ENCODE measurements around the gene HS6ST2. TPM values are rescaled to one million over a fixed set of nuclear protein-coding genes. Genes with fewer than 3 reads are reported as not detected.

The HS6ST2 gene
- total and polyA plus RNA-seq, 3 donors from 2014 or later = 3.7 to 13.3 (median 7.6) TPM

GRCh38 chrX:132730726-132731125 is 227.7 kb downstream of the HS6ST2 start:
- DNase-seq = no peak
- WGBS, 2 donors = 80% methylated on average over 1 of the region's 1 CpG; no CpG with 5 or more reads in 1 of the 2 donors
- Histone ChIP-seq H3K27ac (no peak overlapping the region), H3K4me3 (no peak overlapping the region), H3K36me3 (ENCODE audit: low read depth, missing control alignments) (no peaks in the 10 kb centered on the region), H3K9me3 (no peaks in the 10 kb centered on the region), H3K4me1 (no peaks in the 10 kb centered on the region), H3K27me3 (no peaks in the 10 kb centered on the region)
- intact Hi-C loops (cut with DNase I; ENCODE audit: low total_unique reads) = no loop called here
- TF ChIP-seq CTCF (IDR thresholded peaks at IDR 0.05) = no peak
- no peak for TF ChIP-seq POLR2A (IDR thresholded peaks at IDR 0.05)

GRCh38 chrX:132730266-132730665 is 228.2 kb downstream of the HS6ST2 start:
- Histone ChIP-seq H3K27me3 (no peaks in the 10 kb centered on the region), H3K27ac (no peak overlapping the region), H3K9me3 (no peaks in the 10 kb centered on the region), H3K36me3 (ENCODE audit: low read depth, missing control alignments) (no peaks in the 10 kb centered on the region), H3K4me1 (no peaks in the 10 kb centered on the region), H3K4me3 (no peak overlapping the region)
- intact Hi-C loops (cut with DNase I; ENCODE audit: low total_unique reads) = no loop called here
- WGBS, 2 donors = 71 to 83% methylated on average over 4 to 8 of the region's 10 CpGs
- no peak for DNase-seq
- TF ChIP-seq POLR2A (IDR thresholded peaks at IDR 0.05) (no peak), CTCF (IDR thresholded peaks at IDR 0.05) (no peak)

- Histone ChIP-seq H3K36me3 (ENCODE audit: low read depth, missing control alignments) (no peaks in the 10 kb centered on the region), H3K4me1 (no peaks in the 10 kb centered on the region), H3K4me3 (no peak overlapping the region), H3K27me3 (no peaks in the 10 kb centered on the region), H3K9me3 (no peaks in the 10 kb centered on the region), H3K27ac (no peak overlapping the region)
- intact Hi-C loops (cut with DNase I; ENCODE audit: low total_unique reads) = no loop called here
- 49 to 51% methylated on average over 6 of the region's 6 CpGs for WGBS, 2 donors
- peak; percentile 15 for DNase-seq
- TF ChIP-seq POLR2A (IDR thresholded peaks at IDR 0.05) (no peak), CTCF (IDR thresholded peaks at IDR 0.05) (no peak)
Measured at GRCh38 chrX:132728296-132728695, 230.1 kb downstream of the HS6ST2 start.

GRCh38 chrX:132718431-132718958 is 239.9 kb downstream of the HS6ST2 start:
- TF ChIP-seq CTCF (IDR thresholded peaks at IDR 0.05) (no peak), POLR2A (IDR thresholded peaks at IDR 0.05) (no peak)
- intact Hi-C loops (cut with DNase I; ENCODE audit: low total_unique reads) = no loop called here
- WGBS, 2 donors = 0 to 75% methylated on average over 1 of the region's 1 CpG
- no peak overlapping the region for H3K27ac ChIP-seq
- H3K9me3 ChIP-seq = no peaks in the 10 kb centered on the region
- DNase-seq = no peak
- H3K4me3 ChIP-seq = no peak overlapping the region
- no peaks in the 10 kb centered on the region for H3K4me1 ChIP-seq
- no peaks in the 10 kb centered on the region for H3K27me3 ChIP-seq
- H3K36me3 ChIP-seq (ENCODE audit: low read depth, missing control alignments) = no peaks in the 10 kb centered on the region

GRCh38 chrX:132716006-132716405 is 242.4 kb downstream of the HS6ST2 start:
- intact Hi-C loops (cut with DNase I; ENCODE audit: low total_unique reads) = no loop called here
- TF ChIP-seq POLR2A (IDR thresholded peaks at IDR 0.05) (no peak), CTCF (IDR thresholded peaks at IDR 0.05) (no peak)
- H3K9me3 ChIP-seq = no peaks in the 10 kb centered on the region
- no peaks in the 10 kb centered on the region for H3K27me3 ChIP-seq
- 40 to 43% methylated on average over 3 of the region's 3 CpGs for WGBS, 2 donors
- H3K27ac ChIP-seq = no peak overlapping the region
- H3K36me3 ChIP-seq (ENCODE audit: low read depth, missing control alignments) = no peaks in the 10 kb centered on the region
- DNase-seq = no peak
- H3K4me3 ChIP-seq = no peak overlapping the region
- no peaks in the 10 kb centered on the region for H3K4me1 ChIP-seq

Data from testis (tissue), 3 donors.